ENCODE data around the gene CHRNA9. TPM values are rescaled to one million over a fixed set of nuclear protein-coding genes. Genes with fewer than 3 reads are reported as not detected.

CHRNA9 gene
- total RNA-seq, 1 donor from 2014 or later = not detected

DNA sequence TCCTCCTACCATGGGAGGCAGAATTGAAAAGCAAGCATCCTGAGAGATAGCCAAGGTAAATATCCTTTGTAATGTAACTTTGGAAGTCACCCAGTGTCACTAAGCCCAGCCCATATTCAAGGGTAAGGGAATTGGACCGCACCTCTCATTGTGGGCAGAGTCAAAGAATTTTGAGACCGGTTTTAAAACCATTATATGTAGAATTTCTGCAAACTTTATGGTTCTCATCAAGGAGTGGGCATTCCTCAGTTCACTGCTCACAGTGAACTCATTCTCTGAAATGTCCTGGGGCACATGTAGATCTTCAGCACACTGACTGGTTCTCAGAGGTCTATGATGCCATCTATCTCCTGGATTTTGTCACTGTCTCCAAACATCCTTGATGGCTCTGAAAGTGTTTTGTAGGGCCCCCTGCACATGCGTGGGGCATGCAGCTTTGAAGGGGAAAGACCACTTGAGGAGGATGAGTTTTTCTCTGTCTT, 35.3 kb upstream of the CHRNA9 start:
- TF ChIP-seq POLR2AphosphoS5 (IDR thresholded peaks at IDR 0.05; ENCODE audit: insufficient read depth in 1 of 2, low read depth in 1 of 2) = no peak
- TF ChIP-seq POLR2A (IDR thresholded peaks at IDR 0.05) = no peak
- TF ChIP-seq, protein P1, sequence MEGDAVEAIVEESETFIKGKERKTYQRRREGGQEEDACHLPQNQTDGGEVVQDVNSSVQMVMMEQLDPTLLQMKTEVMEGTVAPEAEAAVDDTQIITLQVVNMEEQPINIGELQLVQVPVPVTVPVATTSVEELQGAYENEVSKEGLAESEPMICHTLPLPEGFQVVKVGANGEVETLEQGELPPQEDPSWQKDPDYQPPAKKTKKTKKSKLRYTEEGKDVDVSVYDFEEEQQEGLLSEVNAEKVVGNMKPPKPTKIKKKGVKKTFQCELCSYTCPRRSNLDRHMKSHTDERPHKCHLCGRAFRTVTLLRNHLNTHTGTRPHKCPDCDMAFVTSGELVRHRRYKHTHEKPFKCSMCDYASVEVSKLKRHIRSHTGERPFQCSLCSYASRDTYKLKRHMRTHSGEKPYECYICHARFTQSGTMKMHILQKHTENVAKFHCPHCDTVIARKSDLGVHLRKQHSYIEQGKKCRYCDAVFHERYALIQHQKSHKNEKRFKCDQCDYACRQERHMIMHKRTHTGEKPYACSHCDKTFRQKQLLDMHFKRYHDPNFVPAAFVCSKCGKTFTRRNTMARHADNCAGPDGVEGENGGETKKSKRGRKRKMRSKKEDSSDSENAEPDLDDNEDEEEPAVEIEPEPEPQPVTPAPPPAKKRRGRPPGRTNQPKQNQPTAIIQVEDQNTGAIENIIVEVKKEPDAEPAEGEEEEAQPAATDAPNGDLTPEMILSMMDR (IDR thresholded peaks at IDR 0.05) = no peak
- Histone ChIP-seq H3K27me3 (no peaks in the 10 kb centered on the region), H3K4me1 (no peaks in the 10 kb centered on the region), H3K27ac (no peak overlapping the region), H3K4me3 (no peak overlapping the region), H3K9me3 (no peaks in the 10 kb centered on the region), H3K36me3 (no peaks in the 10 kb centered on the region)
- intact Hi-C loops (cut with DNase I) = loop anchor here (10.0 kb wide), 1 partner anchor 155 kb away; no protein-coding TSS in a partner anchor
- DNase-seq (ENCODE audit: extremely low spot score in 2 of 2) = no peak

DNA sequence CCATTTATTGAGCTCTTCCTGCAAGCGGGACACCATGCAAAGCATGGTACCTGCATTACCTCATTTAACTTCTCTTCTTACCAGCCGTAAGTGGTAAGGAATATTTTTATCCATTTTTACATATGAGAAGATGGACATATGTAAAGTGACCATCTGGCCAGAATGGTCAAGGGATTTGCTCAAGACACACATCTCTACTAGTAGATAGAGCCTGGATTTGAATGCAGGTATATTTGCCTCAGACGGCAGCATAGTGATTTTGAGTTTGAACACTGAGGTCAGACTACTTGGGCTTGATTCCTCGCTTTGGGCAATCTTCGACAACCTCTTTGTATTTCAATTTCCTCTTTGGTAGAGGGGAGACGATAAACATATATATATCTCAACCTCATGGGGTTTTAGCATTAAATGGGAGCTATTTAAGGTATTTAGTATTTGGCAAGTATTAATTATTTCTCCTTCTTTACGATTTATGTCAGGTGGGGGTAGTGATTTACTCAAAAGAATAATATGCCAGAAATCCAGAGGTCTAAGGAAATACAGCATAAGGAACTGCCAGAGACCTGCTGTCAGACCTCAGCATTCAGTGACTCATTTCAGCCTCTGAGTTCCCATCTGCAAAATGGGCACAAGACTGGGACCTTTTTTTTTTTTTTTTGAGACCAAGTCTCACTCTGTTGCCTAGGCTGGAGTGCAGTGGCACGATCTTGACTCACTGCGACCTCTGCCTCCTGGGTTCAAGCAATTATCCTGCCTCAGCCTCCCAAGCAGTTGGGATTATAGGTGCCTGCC, 34.6 kb upstream of the CHRNA9 start:
- intact Hi-C loops (cut with DNase I) = no loop called here
- Histone ChIP-seq H3K4me3 (no peak overlapping the region), H3K36me3 (no peaks in the 10 kb centered on the region), H3K27me3 (no peaks in the 10 kb centered on the region), H3K27ac (no peak overlapping the region), H3K4me1 (no peaks in the 10 kb centered on the region), H3K9me3 (no peaks in the 10 kb centered on the region)
- TF ChIP-seq POLR2A (IDR thresholded peaks at IDR 0.05) = no peak
- TF ChIP-seq, protein P1 (IDR thresholded peaks at IDR 0.05) = no peak
- TF ChIP-seq POLR2AphosphoS5 (IDR thresholded peaks at IDR 0.05; ENCODE audit: insufficient read depth in 1 of 2, low read depth in 1 of 2) = no peak
- no peak for DNase-seq (ENCODE audit: extremely low spot score in 2 of 2)

DNA sequence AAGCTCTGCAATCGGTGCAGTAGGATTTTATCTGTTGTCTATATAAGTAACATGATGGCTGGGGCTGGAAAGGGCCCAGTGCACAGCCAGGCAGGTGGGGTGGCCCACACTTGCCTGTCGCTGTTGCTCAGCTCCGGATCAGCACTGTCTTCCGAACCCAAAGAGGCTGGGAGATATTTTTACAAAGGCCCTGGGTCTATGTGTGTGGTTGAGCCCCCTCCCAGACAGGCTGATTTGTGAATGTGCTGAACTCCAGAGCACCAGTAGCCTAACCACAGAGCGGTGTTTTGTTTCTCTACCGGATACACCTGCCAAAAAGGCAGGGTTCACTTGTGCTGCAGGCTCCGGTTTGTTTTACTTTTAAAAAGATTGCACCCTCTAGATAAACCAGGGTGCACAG, 33.5 kb upstream of the CHRNA9 start:
- no peaks in the 10 kb centered on the region for H3K36me3 ChIP-seq
- intact Hi-C loops (cut with DNase I) = no loop called here
- no peaks in the 10 kb centered on the region for H3K4me1 ChIP-seq
- no peak overlapping the region for H3K27ac ChIP-seq
- DNase-seq (ENCODE audit: extremely low spot score in 2 of 2) = no peak
- H3K9me3 ChIP-seq = no peaks in the 10 kb centered on the region
- no peak overlapping the region for H3K4me3 ChIP-seq
- TF ChIP-seq POLR2A (IDR thresholded peaks at IDR 0.05) = no peak
- TF ChIP-seq POLR2AphosphoS5 (IDR thresholded peaks at IDR 0.05; ENCODE audit: insufficient read depth in 1 of 2, low read depth in 1 of 2) = no peak
- TF ChIP-seq, protein P1 (IDR thresholded peaks at IDR 0.05) = no peak
- H3K27me3 ChIP-seq = no peaks in the 10 kb centered on the region

DNA sequence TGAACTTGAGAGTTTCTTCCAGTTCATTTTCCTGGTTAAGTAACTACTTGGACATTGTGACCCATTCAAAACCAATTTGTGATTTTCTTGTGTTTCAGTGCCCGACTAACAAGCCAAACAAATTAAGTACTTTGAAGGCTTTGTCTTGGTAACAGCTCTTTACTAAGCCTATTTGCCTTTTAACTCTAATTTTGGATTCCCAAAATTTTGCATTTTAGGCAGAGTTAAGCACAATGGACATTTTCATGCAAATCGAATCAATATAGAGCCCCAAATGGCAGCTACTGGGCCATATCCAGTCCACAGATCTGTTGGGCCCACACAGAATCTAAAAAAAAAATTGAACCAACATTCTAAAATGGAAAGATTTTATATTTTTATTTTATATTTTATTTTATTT, 31.4 kb upstream of the CHRNA9 start:
- TF ChIP-seq POLR2A (IDR thresholded peaks at IDR 0.05) (no peak), POLR2AphosphoS5 (IDR thresholded peaks at IDR 0.05; ENCODE audit: insufficient read depth in 1 of 2, low read depth in 1 of 2) (no peak)
- TF ChIP-seq, protein P1 (IDR thresholded peaks at IDR 0.05) = no peak
- intact Hi-C loops (cut with DNase I) = no loop called here
- H3K27ac ChIP-seq = no peak overlapping the region
- H3K4me3 ChIP-seq = no peak overlapping the region
- H3K27me3 ChIP-seq = no peaks in the 10 kb centered on the region
- DNase-seq (ENCODE audit: extremely low spot score in 2 of 2) = no peak
- no peaks in the 10 kb centered on the region for H3K36me3 ChIP-seq
- no peaks in the 10 kb centered on the region for H3K9me3 ChIP-seq
- no peaks in the 10 kb centered on the region for H3K4me1 ChIP-seq

Measured in vagina (tissue), 2 donors.